Sigmoid colon (tissue), 7 donors: ENCODE data around the gene PANK2. TPM values are rescaled to one million over a fixed set of nuclear protein-coding genes. Genes with fewer than 3 reads are reported as not detected.
A peak's percentile ranks its signal among the peaks of the same experiment; 100 is the strongest.

Experiments used
- DNase-seq: peaks from one replicate; pipeline ENCODE4 v3.0.0-alpha.2; 2019
- H3K27ac ChIP-seq, 4 donors: fragments of 200-600 bp; sonication (generic); one replicate each; pipeline ENCODE4 v1.5.1; 2016 to 2019; ENCODE audit warnings: mild to moderate bottlenecking in 1 of 4
- H3K27me3 ChIP-seq, 3 donors: fragments of 200-600 bp; sonication (generic); one replicate each; pipeline ENCODE4 v1.5.1; 2019; ENCODE audit warnings: mild to moderate bottlenecking in 1 of 3
- H3K36me3 ChIP-seq, 4 donors: fragments of 200-600 bp; sonication (generic); one replicate each; pipeline ENCODE4 v1.5.1; 2016 to 2019
- H3K4me1 ChIP-seq, 4 donors: fragments of 200-600 bp; sonication (generic); one replicate each; pipeline ENCODE4 v1.5.1; 2017 to 2019
- H3K4me3 ChIP-seq, 4 donors: fragments of 200-600 bp; sonication (generic); one replicate each; pipeline ENCODE4 v1.5.1; 2017 to 2019; ENCODE audit warnings: mild to moderate bottlenecking in 2 of 4, moderate library complexity in 1 of 4
- H3K9me3 ChIP-seq, 4 donors: fragments of 200-600 bp in 3 of 4; sonication (generic) in 3 of 4; one replicate each; pipeline versions ENCODE4 v1.5.1 to v1.6.1; 2013 to 2019
- EP300 ChIP-seq, 4 donors: sonication (generic); formaldehyde crosslinking; IDR thresholded peaks; one replicate each; pipeline ENCODE4 v1.6.1; 2017; ENCODE audit warnings: antibody characterized with exemption in 4 of 4
- POLR2A ChIP-seq, 2 donors: fragments of 450-650 bp; IDR thresholded peaks; one replicate each; pipeline ENCODE4 v1.6.1; 2016; ENCODE audit warnings: antibody characterized with exemption in 2 of 2, mild to moderate bottlenecking in 2 of 2, moderate library complexity in 2 of 2
- POLR2AphosphoS5 ChIP-seq, 4 donors: sonication (generic); formaldehyde crosslinking; IDR thresholded peaks; one replicate each; pipeline ENCODE4 v1.6.1; 2017; ENCODE audit warnings: antibody characterized with exemption in 4 of 4
- WGBS, 2 donors: extraction: QIAGEN DNeasy Blood & Tissue Kit; methylation state at CpG; one replicate each; pipeline ENCODE4 v1.1.7; 2013; 5-methylcytosine and 5-hydroxymethylcytosine counted together
- intact Hi-C: fragments of 100-400 bp; cut with DNase I; formaldehyde crosslinking; loops from one replicate; pipeline ENCODE4 v1.15.1; 2023
- polyA plus RNA-seq, 3 donors: library from polyadenylated mRNA; stranded (reverse); fragments of 200-250 nt; gene quantifications; one replicate each; pipeline ENCODE4 v1.2.3, GENCODE V29; 2013
- total RNA-seq, 4 donors: library from RNA; depleted of rRNA; stranded (reverse); fragments of >200 nt; gene quantifications; one replicate each; pipeline ENCODE4 v1.1.0, GENCODE V29; 2016
- TF ChIP-seq, protein P1 (sequence below), 4 experiments: fragments of 450-650 bp in 3 of 4; fragments of 200-600 bp in 1 of 4; IDR thresholded peaks; one replicate each; pipeline ENCODE4 v1.5.1; 2016 to 2019; ENCODE audit warnings: antibody characterized with exemption in 4 of 4, mild to moderate bottlenecking in 3 of 4, moderate library complexity in 2 of 4
- donor health status: healthy with polysubstance abuse.
- donor health status: Bipolar disorder and iron deficiency.
- donor health status: healthy.

Gene PANK2
- total and polyA plus RNA-seq, 7 donors: 16.2 to 43.2 (median 35.1) TPM

DNA sequence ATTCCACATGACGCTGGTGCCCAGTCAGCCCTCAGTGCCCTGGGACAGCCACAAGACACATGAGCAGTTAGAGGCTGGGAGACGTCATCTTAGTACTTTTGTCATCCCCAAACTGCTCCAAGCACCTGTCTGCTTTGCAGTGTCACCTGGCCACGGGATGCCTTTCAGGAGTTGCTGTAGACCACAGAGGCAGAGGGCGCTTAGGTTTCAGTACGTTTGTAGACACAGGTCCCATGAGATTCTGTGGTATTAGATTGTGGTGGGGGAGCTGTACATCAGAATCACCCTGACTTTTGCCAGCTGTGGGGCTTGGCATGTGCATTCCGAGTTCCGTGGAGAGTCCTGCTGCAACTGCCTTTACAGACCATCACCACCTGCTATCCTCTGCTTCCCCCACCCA is 25.9 kb upstream of the PANK2 start:
- Histone ChIP-seq H3K36me3 (peaks cover 58 to 96% (median 68%) of the 10 kb centered on the region in 4 donors), H3K9me3 (no peaks in the 10 kb centered on the region), H3K4me3 (no peak overlapping the region), H3K27me3 (no peaks in the 10 kb centered on the region), H3K27ac (no peak overlapping the region), H3K4me1 (no peaks in the 10 kb centered on the region)
- intact Hi-C loops: no loop called here
- DNase-seq: no peak
- WGBS, 2 donors: 74 to 93% methylated on average over 7 of the region's 7 CpGs
- TF ChIP-seq, protein P1, sequence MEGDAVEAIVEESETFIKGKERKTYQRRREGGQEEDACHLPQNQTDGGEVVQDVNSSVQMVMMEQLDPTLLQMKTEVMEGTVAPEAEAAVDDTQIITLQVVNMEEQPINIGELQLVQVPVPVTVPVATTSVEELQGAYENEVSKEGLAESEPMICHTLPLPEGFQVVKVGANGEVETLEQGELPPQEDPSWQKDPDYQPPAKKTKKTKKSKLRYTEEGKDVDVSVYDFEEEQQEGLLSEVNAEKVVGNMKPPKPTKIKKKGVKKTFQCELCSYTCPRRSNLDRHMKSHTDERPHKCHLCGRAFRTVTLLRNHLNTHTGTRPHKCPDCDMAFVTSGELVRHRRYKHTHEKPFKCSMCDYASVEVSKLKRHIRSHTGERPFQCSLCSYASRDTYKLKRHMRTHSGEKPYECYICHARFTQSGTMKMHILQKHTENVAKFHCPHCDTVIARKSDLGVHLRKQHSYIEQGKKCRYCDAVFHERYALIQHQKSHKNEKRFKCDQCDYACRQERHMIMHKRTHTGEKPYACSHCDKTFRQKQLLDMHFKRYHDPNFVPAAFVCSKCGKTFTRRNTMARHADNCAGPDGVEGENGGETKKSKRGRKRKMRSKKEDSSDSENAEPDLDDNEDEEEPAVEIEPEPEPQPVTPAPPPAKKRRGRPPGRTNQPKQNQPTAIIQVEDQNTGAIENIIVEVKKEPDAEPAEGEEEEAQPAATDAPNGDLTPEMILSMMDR (IDR thresholded peaks at IDR 0.05): no peak
- TF ChIP-seq POLR2A (IDR thresholded peaks at IDR 0.05) (no peak), EP300 (IDR thresholded peaks at IDR 0.05) (no peak), POLR2AphosphoS5 (IDR thresholded peaks at IDR 0.05) (no peak)

DNA sequence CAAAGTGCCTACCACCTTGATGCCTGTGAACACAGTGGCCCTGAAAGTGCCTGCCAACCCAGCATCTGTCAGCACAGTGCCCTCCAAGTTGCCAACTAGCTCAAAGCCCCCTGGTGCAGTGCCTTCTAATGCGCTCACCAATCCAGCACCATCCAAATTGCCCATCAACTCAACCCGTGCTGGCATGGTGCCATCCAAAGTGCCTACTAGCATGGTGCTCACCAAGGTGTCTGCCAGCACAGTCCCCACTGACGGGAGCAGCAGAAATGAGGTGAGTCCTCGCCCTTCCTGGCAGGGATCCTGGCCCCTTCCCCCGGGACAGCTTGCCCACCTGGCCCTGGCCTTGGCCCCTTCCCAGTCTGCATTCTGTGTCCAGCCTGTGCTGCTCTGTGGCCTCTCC is 24.7 kb upstream of the PANK2 start:
- TF ChIP-seq POLR2A (IDR thresholded peaks at IDR 0.05) (no peak), POLR2AphosphoS5 (IDR thresholded peaks at IDR 0.05) (no peak)
- DNase-seq: no peak
- Histone ChIP-seq H3K4me3 (no peak overlapping the region), H3K27ac (no peak overlapping the region), H3K9me3 (no peaks in the 10 kb centered on the region), H3K4me1 (no peaks in the 10 kb centered on the region), H3K36me3 (peaks cover 52 to 84% (median 65%) of the 10 kb centered on the region in 4 donors), H3K27me3 (no peaks in the 10 kb centered on the region)
- intact Hi-C loops: no loop called here
- WGBS, 2 donors: 78 to 91% methylated on average over 5 of the region's 5 CpGs

DNA sequence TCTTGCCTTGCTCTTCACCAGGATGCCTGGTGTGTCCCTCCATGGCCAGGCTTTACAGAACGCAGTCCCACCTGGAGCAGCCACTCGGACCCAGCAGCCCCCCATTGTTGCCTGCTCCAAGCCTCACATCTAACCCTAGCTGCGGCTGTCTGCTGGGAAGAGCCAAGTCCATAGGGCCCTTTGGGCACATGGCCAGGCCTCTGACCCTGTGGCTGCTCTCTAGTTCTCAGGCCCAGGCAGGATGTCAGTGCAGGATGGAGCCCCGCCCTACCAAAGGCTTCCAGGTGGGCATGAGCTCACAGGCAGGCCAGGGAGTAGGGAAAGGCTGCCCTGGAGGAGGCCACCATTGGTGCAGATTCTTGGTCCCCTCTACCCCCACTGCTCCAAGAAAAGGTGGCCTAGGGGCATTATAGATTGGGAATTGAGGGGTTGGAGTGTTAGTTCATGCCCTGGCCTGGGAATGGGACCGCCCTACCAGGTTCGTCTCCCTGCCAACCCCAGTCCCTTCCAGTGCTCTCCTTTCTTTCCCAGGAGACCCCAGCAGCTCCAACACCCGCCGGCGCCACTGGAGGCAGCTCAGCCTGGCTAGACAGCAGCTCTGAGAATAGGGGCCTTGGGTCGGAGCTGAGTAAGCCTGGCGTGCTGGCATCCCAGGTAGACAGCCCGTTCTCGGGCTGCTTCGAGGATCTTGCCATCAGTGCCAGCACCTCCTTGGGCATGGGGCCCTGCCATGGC is 23.9 kb upstream of the PANK2 start:
- no peak for DNase-seq
- peaks cover 52 to 79% (median 63%) of the 10 kb centered on the region in 4 donors for H3K36me3 ChIP-seq
- H3K4me3 ChIP-seq: no peak overlapping the region
- WGBS, 2 donors: 92 to 96% methylated on average over 14 of the region's 14 CpGs
- H3K9me3 ChIP-seq: no peaks in the 10 kb centered on the region
- H3K27ac ChIP-seq: no peak overlapping the region
- TF ChIP-seq, protein P1 (IDR thresholded peaks at IDR 0.05): no peak
- no peaks in the 10 kb centered on the region for H3K27me3 ChIP-seq
- intact Hi-C loops: loop anchor here (5.0 kb wide), 1 partner anchor 57 kb away; no protein-coding TSS in a partner anchor
- H3K4me1 ChIP-seq: no peaks in the 10 kb centered on the region

DNA sequence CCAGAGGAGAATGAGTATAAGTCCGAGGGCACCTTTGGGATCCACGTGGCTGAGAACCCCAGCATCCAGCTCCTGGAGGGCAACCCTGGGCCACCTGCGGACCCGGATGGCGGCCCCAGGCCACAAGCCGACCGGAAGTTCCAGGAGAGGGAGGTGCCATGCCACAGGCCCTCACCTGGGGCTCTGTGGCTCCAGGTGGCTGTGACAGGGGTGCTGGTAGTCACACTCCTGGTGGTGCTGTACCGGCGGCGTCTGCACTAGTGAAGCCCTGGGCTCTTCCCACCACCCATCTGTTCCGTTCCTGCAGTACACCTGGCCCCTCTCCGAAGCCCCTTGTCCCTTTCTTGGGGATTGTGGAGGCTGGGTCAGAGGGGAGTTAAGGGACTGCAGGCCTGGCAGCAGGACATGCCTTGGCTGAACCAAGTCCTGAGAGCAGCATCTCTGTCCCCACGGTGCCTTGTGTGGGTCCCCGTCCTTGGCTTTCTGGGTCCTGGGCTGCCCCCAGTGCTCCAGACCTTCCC is 23.2 kb upstream of the PANK2 start:
- TF ChIP-seq, protein P1 (IDR thresholded peaks at IDR 0.05): no peak
- TF ChIP-seq EP300 (IDR thresholded peaks at IDR 0.05) (no peak), POLR2AphosphoS5 (IDR thresholded peaks at IDR 0.05) (no peak), POLR2A (IDR thresholded peaks at IDR 0.05) (no peak)
- Histone ChIP-seq H3K36me3 (peaks cover 47 to 73% (median 57%) of the 10 kb centered on the region in 4 donors), H3K27me3 (no peaks in the 10 kb centered on the region), H3K9me3 (no peaks in the 10 kb centered on the region), H3K27ac (no peak overlapping the region), H3K4me1 (no peaks in the 10 kb centered on the region), H3K4me3 (no peak overlapping the region)
- no peak for DNase-seq
- intact Hi-C loops: loop anchor here (5.0 kb wide), 1 partner anchor 56 kb away; no protein-coding TSS in a partner anchor
- 93 to 95% methylated on average over 14 of the region's 14 CpGs for WGBS, 2 donors

DNA sequence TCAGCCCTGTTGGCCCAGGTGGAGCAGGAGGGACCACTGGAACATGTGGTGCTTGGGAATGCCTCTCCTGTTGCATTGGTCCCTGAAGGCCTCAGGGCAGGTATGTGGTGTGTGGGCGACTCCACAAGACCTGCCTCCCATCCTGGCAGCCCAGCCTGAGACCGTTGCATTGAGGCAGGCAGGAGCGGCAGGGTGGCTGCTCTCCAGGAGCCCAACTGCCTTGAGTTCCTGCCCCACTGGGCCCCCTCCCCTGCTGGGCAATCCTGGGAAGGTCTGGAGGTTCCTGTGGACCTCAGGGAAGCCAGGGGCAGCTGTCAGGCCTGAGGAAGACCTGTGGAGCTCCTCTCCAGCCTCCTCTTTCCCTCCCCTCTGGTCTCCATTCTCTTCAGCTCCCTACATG is 22.7 kb upstream of the PANK2 start:
- TF ChIP-seq POLR2A (IDR thresholded peaks at IDR 0.05) (no peak), POLR2AphosphoS5 (IDR thresholded peaks at IDR 0.05) (peak in 1 of 4 donors; percentile 14), EP300 (IDR thresholded peaks at IDR 0.05) (no peak)
- TF ChIP-seq, protein P1 (IDR thresholded peaks at IDR 0.05): no peak
- Histone ChIP-seq H3K27me3 (no peaks in the 10 kb centered on the region), H3K27ac (no peak overlapping the region), H3K4me3 (no peak overlapping the region), H3K4me1 (peaks cover 0 to 2% (median 0%) of the 10 kb centered on the region in 4 donors), H3K9me3 (no peaks in the 10 kb centered on the region), H3K36me3 (peaks cover 42 to 71% (median 52%) of the 10 kb centered on the region in 4 donors)
- WGBS, 2 donors: 83 to 85% methylated on average over 3 of the region's 3 CpGs
- intact Hi-C loops: loop anchor here (5.0 kb wide), 1 partner anchor 56 kb away; no protein-coding TSS in a partner anchor
- no peak for DNase-seq
